Sigmoid colon (tissue), 7 donors: Measurements from ENCODE around the gene MPLKIP. TPM values are rescaled to one million over a fixed set of nuclear protein-coding genes. Genes with fewer than 3 reads are reported as not detected.
"Not testable (repeated sequence)": the region's sequence is repeated elsewhere in the genome, so short reads cannot be mapped to it uniquely, and the experiment has no call there.

Experiments
- DNase-seq: peaks from one replicate; pipeline ENCODE4 v3.0.0-alpha.2; 2019
- H3K27ac ChIP-seq, 4 donors: fragments of 200-600 bp; sonication (generic); one replicate each; pipeline ENCODE4 v1.5.1; 2016 to 2019; ENCODE audit warnings: mild to moderate bottlenecking in 1 of 4
- H3K27me3 ChIP-seq, 3 donors: fragments of 200-600 bp; sonication (generic); one replicate each; pipeline ENCODE4 v1.5.1; 2019; ENCODE audit warnings: mild to moderate bottlenecking in 1 of 3
- H3K36me3 ChIP-seq, 4 donors: fragments of 200-600 bp; sonication (generic); one replicate each; pipeline ENCODE4 v1.5.1; 2016 to 2019
- H3K4me1 ChIP-seq, 4 donors: fragments of 200-600 bp; sonication (generic); one replicate each; pipeline ENCODE4 v1.5.1; 2017 to 2019
- H3K4me3 ChIP-seq, 4 donors: fragments of 200-600 bp; sonication (generic); one replicate each; pipeline ENCODE4 v1.5.1; 2017 to 2019; ENCODE audit warnings: mild to moderate bottlenecking in 2 of 4, moderate library complexity in 1 of 4
- H3K9me3 ChIP-seq, 4 donors: fragments of 200-600 bp in 3 of 4; sonication (generic) in 3 of 4; one replicate each; pipeline versions ENCODE4 v1.5.1 to v1.6.1; 2013 to 2019
- CTCF ChIP-seq, 4 experiments: fragments of 450-650 bp in 3 of 4; fragments of 200-600 bp in 1 of 4; IDR thresholded peaks; one replicate each; pipeline ENCODE4 v1.5.1; 2016 to 2019; ENCODE audit warnings: antibody characterized with exemption in 4 of 4, mild to moderate bottlenecking in 3 of 4, moderate library complexity in 2 of 4
- EP300 ChIP-seq, 4 donors: sonication (generic); formaldehyde crosslinking; IDR thresholded peaks; one replicate each; pipeline ENCODE4 v1.6.1; 2017; ENCODE audit warnings: antibody characterized with exemption in 4 of 4
- POLR2A ChIP-seq, 2 donors: fragments of 450-650 bp; IDR thresholded peaks; one replicate each; pipeline ENCODE4 v1.6.1; 2016; ENCODE audit warnings: antibody characterized with exemption in 2 of 2, mild to moderate bottlenecking in 2 of 2, moderate library complexity in 2 of 2
- POLR2AphosphoS5 ChIP-seq, 4 donors: sonication (generic); formaldehyde crosslinking; IDR thresholded peaks; one replicate each; pipeline ENCODE4 v1.6.1; 2017; ENCODE audit warnings: antibody characterized with exemption in 4 of 4
- WGBS, 2 donors: extraction: QIAGEN DNeasy Blood & Tissue Kit; methylation state at CpG; one replicate each; pipeline ENCODE4 v1.1.7; 2013; 5-methylcytosine and 5-hydroxymethylcytosine counted together
- intact Hi-C: fragments of 100-400 bp; cut with DNase I; formaldehyde crosslinking; loops from one replicate; pipeline ENCODE4 v1.15.1; 2023
- polyA plus RNA-seq, 3 donors: library from polyadenylated mRNA; stranded (reverse); fragments of 200-250 nt; gene quantifications; one replicate each; pipeline ENCODE4 v1.2.3, GENCODE V29; 2013
- total RNA-seq, 4 donors: library from RNA; depleted of rRNA; stranded (reverse); fragments of >200 nt; gene quantifications; one replicate each; pipeline ENCODE4 v1.1.0, GENCODE V29; 2016
- donor health status: healthy with polysubstance abuse.
- donor health status: Bipolar disorder and iron deficiency.
- donor health status: healthy.

Gene MPLKIP
- total RNA-seq (10 to 100 TPM; 26.9 to 43.1 (median 31.8) TPM), polyA plus RNA-seq (10 to 100 TPM; 46.3 to 70.5 (median 54.7) TPM)

GRCh38 chr7:40134428-40135316 is at the start of gene MPLKIP, which contains the start of gene SUGCT:
Gene MPLKIP, minus strand, starts transcription at chr7:40134622. Its CDS starts 55 bp downstream, at chr7:40134567.
Gene SUGCT, plus strand, starts transcription at chr7:40135005.
- Histone ChIP-seq H3K4me1 (peaks cover 3 to 41% (median 30%) of the 10 kb centered on the region in 4 donors), H3K27ac (peak within 1 kb of the TSS; percentile 83 to 93 (median 90)), H3K27me3 (no peaks in the 10 kb centered on the region), H3K36me3 (no peaks in the 10 kb centered on the region), H3K4me3 (peak within 1 kb of the TSS; percentile 71 to 93 (median 86)), H3K9me3 (no peaks in the 10 kb centered on the region)
- 0 to 1% methylated on average over 75 of the region's 75 CpGs for WGBS, 2 donors
- peak; percentile 93 for DNase-seq
- intact Hi-C loops = loop anchor here (2.0 to 5.0 kb wide), 2 partner anchors 186 to 237 kb away; no protein-coding TSS in a partner anchor
- TF ChIP-seq CTCF (IDR thresholded peaks at IDR 0.05) (peak; percentile 86 to 99 (median 91)), POLR2A (IDR thresholded peaks at IDR 0.05) (peak; percentile 47 to 55), POLR2AphosphoS5 (IDR thresholded peaks at IDR 0.05) (peak; percentile 68 to 85 (median 77)), EP300 (IDR thresholded peaks at IDR 0.05) (no peak)

- intact Hi-C loops = no loop called here
- H3K4me1 ChIP-seq = no peaks in the 10 kb centered on the region
- H3K36me3 ChIP-seq = peaks cover 0 to 4% (median 0%) of the 10 kb centered on the region in 4 donors
- TF ChIP-seq POLR2AphosphoS5 (IDR thresholded peaks at IDR 0.05) (no peak), EP300 (IDR thresholded peaks at IDR 0.05) (no peak), POLR2A (IDR thresholded peaks at IDR 0.05) (no peak), CTCF (IDR thresholded peaks at IDR 0.05) (no peak)
- H3K27ac ChIP-seq = no peak overlapping the region
- H3K9me3 ChIP-seq = no peaks in the 10 kb centered on the region
- no peaks in the 10 kb centered on the region for H3K27me3 ChIP-seq
- no peak overlapping the region for H3K4me3 ChIP-seq
- no peak for DNase-seq
- whole genome bisulfite sequencing, 2 donors = 31 to 77% methylated on average over 4 of the region's 4 CpGs
Measured at GRCh38 chr7:40182452-40182851, 48.0 kb upstream of the MPLKIP start.

- no peaks in the 10 kb centered on the region for H3K36me3 ChIP-seq
- WGBS, 2 donors = 89 to 93% methylated on average over 5 of the region's 5 CpGs
- H3K9me3 ChIP-seq = no peaks in the 10 kb centered on the region
- intact Hi-C loops = no loop called here
- H3K27me3 ChIP-seq = no peaks in the 10 kb centered on the region
- H3K4me3 ChIP-seq = no peak overlapping the region
- no peak for DNase-seq
- H3K27ac ChIP-seq = no peak overlapping the region
- TF ChIP-seq EP300 (IDR thresholded peaks at IDR 0.05) = no peak
- TF ChIP-seq POLR2A (IDR thresholded peaks at IDR 0.05) = no peak
- TF ChIP-seq POLR2AphosphoS5 (IDR thresholded peaks at IDR 0.05) = no peak
- no peak for TF ChIP-seq CTCF (IDR thresholded peaks at IDR 0.05)
- no peaks in the 10 kb centered on the region for H3K4me1 ChIP-seq
Measured at GRCh38 chr7:40177071-40177470, 42.6 kb upstream of the MPLKIP start.

- H3K9me3 ChIP-seq = no peaks in the 10 kb centered on the region
- H3K4me3 ChIP-seq = no peak overlapping the region
- no peak for TF ChIP-seq CTCF (IDR thresholded peaks at IDR 0.05)
- TF ChIP-seq POLR2AphosphoS5 (IDR thresholded peaks at IDR 0.05) = no peak
- DNase-seq = no peak
- WGBS, 2 donors = 94% methylated on average over 9 of the region's 9 CpGs
- intact Hi-C loops = no loop called here
- no peak overlapping the region for H3K27ac ChIP-seq
- H3K4me1 ChIP-seq = no peaks in the 10 kb centered on the region
- H3K27me3 ChIP-seq = no peaks in the 10 kb centered on the region
- no peaks in the 10 kb centered on the region for H3K36me3 ChIP-seq
Measured at GRCh38 chr7:40175725-40176510, 41.5 kb upstream of the MPLKIP start.

GRCh38 chr7:40175256-40175655 is 40.8 kb upstream of the MPLKIP start:
- H3K4me1 ChIP-seq, H3K4me3 ChIP-seq, H3K9me3 ChIP-seq, intact Hi-C loops, DNase-seq, H3K27ac ChIP-seq, H3K27me3 ChIP-seq, H3K36me3 ChIP-seq: not testable (repeated sequence)
- WGBS, 2 donors = 96% methylated on average over 6 of the region's 6 CpGs

- DNase-seq, intact Hi-C loops, H3K27me3 ChIP-seq, H3K27ac ChIP-seq, H3K9me3 ChIP-seq, H3K4me1 ChIP-seq, H3K4me3 ChIP-seq, H3K36me3 ChIP-seq: not testable (repeated sequence)
- 91 to 93% methylated on average over 13 of the region's 13 CpGs for WGBS, 2 donors
Measured at GRCh38 chr7:40173121-40173520, 38.7 kb upstream of the MPLKIP start.

- 88 to 89% methylated on average over 3 of the region's 3 CpGs for whole genome bisulfite sequencing, 2 donors
- H3K4me1 ChIP-seq, H3K9me3 ChIP-seq, H3K4me3 ChIP-seq, DNase-seq, H3K27me3 ChIP-seq, intact Hi-C loops, H3K27ac ChIP-seq, H3K36me3 ChIP-seq: not testable (repeated sequence)
Measured at GRCh38 chr7:40168266-40168665, 33.8 kb upstream of the MPLKIP start.
